ENCODE results near the gene TUBA3D.
"Not testable (repeated sequence)": the region's sequence is repeated elsewhere in the genome, so short reads cannot be mapped to it uniquely, and the experiment has no call there.

DNA sequence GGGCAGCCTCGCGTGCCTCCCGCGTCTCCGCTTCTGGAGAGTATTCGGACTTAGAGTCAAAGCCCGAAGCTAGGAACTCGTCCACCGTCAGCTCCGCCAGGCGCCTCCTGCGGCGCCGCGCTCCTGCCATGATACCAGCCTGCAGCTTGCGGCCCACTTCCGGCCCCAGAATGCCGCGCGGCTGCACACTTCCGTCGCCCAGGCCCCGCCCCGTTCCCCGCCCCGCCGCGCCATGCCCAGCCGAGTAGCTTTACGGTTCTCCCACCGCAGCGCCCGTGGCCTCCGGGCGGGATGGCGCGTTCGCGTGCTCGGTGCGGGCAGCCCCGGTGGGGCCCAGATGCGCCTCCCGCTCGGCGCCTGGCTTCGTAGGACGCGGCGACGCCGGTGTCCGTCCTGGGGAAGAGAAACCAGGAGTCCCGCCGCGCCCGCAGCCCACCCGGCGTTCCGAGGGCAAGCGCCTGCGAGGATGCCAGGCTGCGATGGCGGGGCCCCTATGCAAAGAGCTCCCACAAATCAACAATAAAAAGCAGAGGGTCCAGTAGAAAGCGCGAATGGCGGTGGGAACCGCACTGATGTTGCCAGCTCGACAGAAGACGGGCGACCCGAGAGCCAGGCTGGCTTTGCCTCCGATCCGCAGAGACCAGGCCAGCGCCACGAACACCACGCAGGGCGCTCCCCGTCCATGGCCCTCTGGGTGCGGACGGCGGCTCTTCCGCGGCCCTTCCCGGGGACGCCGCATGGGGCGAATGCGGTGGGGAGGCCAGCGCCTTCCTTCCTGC lies 31.0 kb upstream of the TUBA3D start:
- not testable (repeated sequence) for TF ChIP-seq SUZ12 (IDR thresholded peaks at IDR 0.05); SP1 (IDR thresholded peaks at IDR 0.05); TARDBP (IDR thresholded peaks at IDR 0.05); ZNF384 (IDR thresholded peaks at IDR 0.05); PKNOX1 (IDR thresholded peaks at IDR 0.05); HDGF (IDR thresholded peaks at IDR 0.05; ENCODE audit: borderline replicate concordance)
